PC-9 (cell line): Measurements from ENCODE around the gene KLF15. TPM values are rescaled to one million over a fixed set of nuclear protein-coding genes. Genes with fewer than 3 reads are reported as not detected.

Experiments used
- BruUV-seq: library from RNA; stranded (reverse); fragments of 400-500 nt; replicated peaks from 2 replicates; lab custom pipeline; 2021; lab: Mats Ljungman, UMichigan
- CTCF ChIA-PET: fragments of 300-600 bp; sonication (Branson Sonifier 250); formaldehyde crosslinking; loops from one replicate; lab custom pipeline; 2022; ENCODE audit warnings: antibody characterized with exemption; lab: Charles Lee
- POLR2A ChIA-PET: fragments of 300-600 bp; sonication (Branson Sonifier 250); formaldehyde crosslinking; loops from one replicate; lab custom pipeline; 2022; ENCODE audit warnings: antibody characterized with exemption; ENCODE audit not compliant: unreplicated experiment; lab: Charles Lee
- DNase-seq, 2 experiments: peaks; one replicate each; pipeline versions ENCODE4 v3.0.0 to v3.0.0-alpha.2; 2015 to 2022; ENCODE audit warnings: mixed read lengths in 1 of 2
- H2AFZ ChIP-seq: fragments of 200-600 bp; sonication (generic); 2 replicates; pipeline ENCODE4 v1.8.1; 2017; ENCODE audit warnings: antibody characterized with exemption
- H3F3A ChIP-seq: fragments of 200-600 bp; sonication (generic); 2 replicates; pipeline ENCODE4 v1.8.1; 2017; ENCODE audit warnings: antibody characterized with exemption, mild to moderate bottlenecking, low read depth; ENCODE audit not compliant: insufficient read depth
- H3K27ac ChIP-seq: fragments of 200-600 bp; sonication (generic); 2 replicates; pipeline ENCODE4 v1.6.1; 2016; ENCODE audit warnings: mixed run types
- H3K27me3 ChIP-seq: fragments of 200-600 bp; sonication (generic); 2 replicates; pipeline ENCODE4 v1.6.1; 2016; ENCODE audit warnings: low read depth, mixed run types; ENCODE audit not compliant: insufficient read depth
- H3K36me3 ChIP-seq: fragments of 200-600 bp; sonication (generic); 2 replicates; pipeline ENCODE4 v1.6.1; 2016; ENCODE audit warnings: low read depth, mixed run types
- H3K4me1 ChIP-seq: fragments of 200-600 bp; sonication (generic); replicated peaks from 2 replicates; pipeline ENCODE4 v1.6.1; 2016; ENCODE audit warnings: mixed run types; ENCODE audit not compliant: insufficient read depth
- H3K4me2 ChIP-seq: fragments of 200-600 bp; sonication (generic); 2 replicates; pipeline ENCODE4 v1.6.1; 2017; ENCODE audit warnings: mixed run types
- H3K4me3 ChIP-seq: fragments of 200-600 bp; sonication (generic); 2 replicates; pipeline ENCODE4 v1.6.1; 2016; ENCODE audit warnings: mixed run types
- H3K79me2 ChIP-seq: fragments of 200-600 bp; sonication (generic); 2 replicates; pipeline ENCODE4 v1.6.1; 2017; ENCODE audit warnings: low read depth, mixed run types
- H3K9me2 ChIP-seq: fragments of 200-600 bp; sonication (generic); 2 replicates; pipeline ENCODE4 v1.8.1; 2017; ENCODE audit warnings: mild to moderate bottlenecking; ENCODE audit not compliant: insufficient read depth
- H3K9me3 ChIP-seq: fragments of 200-600 bp; sonication (generic); 2 replicates; pipeline ENCODE4 v1.8.1; 2016; ENCODE audit warnings: low read depth; ENCODE audit not compliant: insufficient read depth
- H4K20me1 ChIP-seq: fragments of 200-600 bp; sonication (generic); 2 replicates; pipeline ENCODE4 v1.8.1; 2017; ENCODE audit not compliant: insufficient read depth
- CTCF ChIP-seq: fragments of 200-600 bp; sonication (generic); conservative IDR thresholded peaks from 2 replicates; pipeline ENCODE4 v1.6.1; 2017; ENCODE audit warnings: mixed run types, antibody characterized with exemption, mild to moderate bottlenecking, moderate library complexity
- EZH2 ChIP-seq: fragments of 200-600 bp; sonication (generic); IDR thresholded peaks from 2 replicates; pipeline ENCODE4 v1.8.0; 2017; ENCODE audit warnings: antibody characterized with exemption, low read depth
- intact Hi-C: fragments of 100-400 bp; cut with micrococcal nuclease; formaldehyde crosslinking; loops from one replicate; pipeline ENCODE4 v1.10.0; 2022; ENCODE audit not compliant: unreplicated experiment
- total RNA-seq: library from RNA; stranded (reverse); gene quantifications from 2 replicates; pipeline ENCODE4 v1.2.3, GENCODE V29; 2021

KLF15 gene
- total RNA-seq, 1 experiment from 2014 or later, result 0.70 TPM

GRCh38 chr3:126360714-126361060 is 3.5 kb upstream of the KLF15 start:
- no peak for DNase-seq
- Histone ChIP-seq H3K4me1 (no peaks in the 10 kb centered on the region), H2AFZ (no peak overlapping the region), H3K79me2 (no peaks in the 10 kb centered on the region), H3K27ac (no peak overlapping the region), H3K36me3 (no peaks in the 10 kb centered on the region), H3K27me3 (peaks cover 29% of the 10 kb centered on the region), H3K4me2 (no peak overlapping the region), H3K9me3 (no peaks in the 10 kb centered on the region), H3F3A (no peaks in the 10 kb centered on the region), H3K4me3 (no peak overlapping the region), H3K9me2 (no peaks in the 10 kb centered on the region), H4K20me1 (no peaks in the 10 kb centered on the region)
- TF ChIP-seq EZH2 (no peak), CTCF (no peak)
- intact Hi-C loops, result no loop called here
- no TSS peak for BruUV-seq
- CTCF ChIA-PET, result no interaction called here
- POLR2A ChIA-PET, result no interaction called here

GRCh38 chr3:126360046-126360713 is 3.0 kb upstream of the KLF15 start:
- no peaks in the 10 kb centered on the region for H3K36me3 ChIP-seq
- H3F3A ChIP-seq, result no peaks in the 10 kb centered on the region
- H3K9me2 ChIP-seq, result no peaks in the 10 kb centered on the region
- no peaks in the 10 kb centered on the region for H3K4me1 ChIP-seq
- TF ChIP-seq EZH2, result no peak
- no peak for TF ChIP-seq CTCF
- H3K9me3 ChIP-seq, result no peaks in the 10 kb centered on the region
- peaks cover 31% of the 10 kb centered on the region for H3K27me3 ChIP-seq
- H3K79me2 ChIP-seq, result no peaks in the 10 kb centered on the region
- H3K4me2 ChIP-seq, result no peak overlapping the region
- ChIA-PET POLR2A (no interaction called here), CTCF (no interaction called here)
- DNase-seq, result no peak
- no peak overlapping the region for H3K4me3 ChIP-seq
- intact Hi-C loops, result no loop called here
- H3K27ac ChIP-seq, result no peak overlapping the region
- H4K20me1 ChIP-seq, result no peaks in the 10 kb centered on the region
- no TSS peak for BruUV-seq
- H2AFZ ChIP-seq, result no peak overlapping the region

DNA sequence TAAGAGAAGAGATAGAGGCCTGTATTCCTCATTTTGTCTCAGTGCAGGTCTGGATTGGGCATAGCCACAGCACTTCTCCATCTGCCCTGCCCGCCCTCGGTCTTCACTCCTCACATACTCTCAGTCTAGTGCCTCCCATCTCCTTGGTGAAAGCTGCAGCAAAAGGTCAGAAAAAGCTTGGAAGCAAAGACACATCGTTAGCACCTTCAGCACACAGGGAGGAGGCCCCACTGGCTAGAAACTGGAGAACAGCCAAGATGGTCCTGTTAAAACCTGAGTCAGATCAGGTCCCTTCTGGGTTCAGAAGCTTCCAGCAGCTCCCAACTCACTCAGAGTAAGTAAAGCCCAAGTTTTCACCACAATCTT is 1.6 kb upstream of the KLF15 start:
- BruUV-seq, result no TSS peak
- ChIA-PET POLR2A (no interaction called here), CTCF (no interaction called here)
- Histone ChIP-seq H4K20me1 (no peaks in the 10 kb centered on the region), H3K27ac (no peak overlapping the region), H2AFZ (no peak overlapping the region), H3K4me1 (no peaks in the 10 kb centered on the region), H3K9me3 (no peaks in the 10 kb centered on the region), H3K4me2 (no peak overlapping the region), H3F3A (no peaks in the 10 kb centered on the region), H3K27me3 (peaks cover 31% of the 10 kb centered on the region), H3K9me2 (no peaks in the 10 kb centered on the region), H3K36me3 (no peaks in the 10 kb centered on the region), H3K79me2 (no peaks in the 10 kb centered on the region), H3K4me3 (no peak overlapping the region)
- no peak for TF ChIP-seq CTCF
- TF ChIP-seq EZH2, result no peak
- DNase-seq, result no peak
- intact Hi-C loops, result loop anchor here (10.0 kb wide), 1 partner anchor 94 kb away; no protein-coding TSS in a partner anchor
